Suprapubic skin (tissue), 4 donors: ENCODE data around the gene TRPV4.

Experiments
- CTCF ChIP-seq, 2 donors: fragments of 200-600 bp in 1 of 2; fragments of 450-650 bp in 1 of 2; sonication (generic) in 1 of 2; IDR thresholded peaks; one replicate each; pipeline ENCODE4 v1.5.1; 2016 to 2019; ENCODE audit warnings: antibody characterized with exemption in 2 of 2, mild to moderate bottlenecking in 1 of 2, moderate library complexity in 1 of 2
- EP300 ChIP-seq: sonication (generic); formaldehyde crosslinking; IDR thresholded peaks from one replicate; pipeline ENCODE4 v1.6.1; 2017; ENCODE audit warnings: antibody characterized with exemption
- POLR2A ChIP-seq, 2 donors: fragments of 450-650 bp; IDR thresholded peaks; one replicate each; pipeline ENCODE4 v1.6.1; 2017; ENCODE audit warnings: antibody characterized with exemption in 2 of 2, mild to moderate bottlenecking in 2 of 2, moderate library complexity in 2 of 2
- POLR2AphosphoS5 ChIP-seq, 3 donors: sonication (generic); formaldehyde crosslinking; IDR thresholded peaks; one replicate each; pipeline ENCODE4 v1.6.1; 2017; ENCODE audit warnings: antibody characterized with exemption in 3 of 3

GRCh38 chr12:109767991-109768900 lies 65.0 kb downstream of the TRPV4 start:
- TF ChIP-seq CTCF (IDR thresholded peaks at IDR 0.05): no peak
- no peak for TF ChIP-seq POLR2AphosphoS5 (IDR thresholded peaks at IDR 0.05)
- TF ChIP-seq POLR2A (IDR thresholded peaks at IDR 0.05): no peak
- no peak for TF ChIP-seq EP300
